HG03175 (cell line): ENCODE results near the gene ARMC7.
"Not testable (repeated sequence)": the region's sequence is repeated elsewhere in the genome, so short reads cannot be mapped to it uniquely, and the experiment has no call there.

ENCODE experiments used
- ATAC-seq: cut with Tn5 transposase; IDR thresholded peaks from one replicate; pipeline ENCODE4 v1.9.1; 2021; ENCODE audit warnings: mild to moderate bottlenecking, moderate library complexity; ENCODE audit not compliant: unreplicated experiment

Gene ARMC7

DNA sequence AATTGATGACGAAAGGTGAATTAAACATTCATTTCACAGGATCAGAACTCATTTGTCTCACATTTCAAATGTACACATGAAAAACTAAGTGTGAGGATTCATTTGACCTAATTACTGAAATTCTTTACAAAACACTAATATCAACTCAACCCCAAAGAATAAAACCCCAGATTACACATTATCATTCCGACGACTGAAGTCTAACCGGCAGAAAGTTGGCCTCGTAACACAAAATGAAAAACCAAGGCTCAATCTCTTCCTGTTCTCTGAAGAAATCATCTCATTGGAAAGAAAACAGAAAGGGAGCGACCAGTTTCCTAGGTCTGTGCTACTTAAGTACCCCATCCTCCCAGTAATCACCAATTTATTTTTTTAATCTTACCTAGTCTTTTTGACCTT lies 42.8 kb downstream of the ARMC7 start:
- ATAC-seq, result no peak

DNA sequence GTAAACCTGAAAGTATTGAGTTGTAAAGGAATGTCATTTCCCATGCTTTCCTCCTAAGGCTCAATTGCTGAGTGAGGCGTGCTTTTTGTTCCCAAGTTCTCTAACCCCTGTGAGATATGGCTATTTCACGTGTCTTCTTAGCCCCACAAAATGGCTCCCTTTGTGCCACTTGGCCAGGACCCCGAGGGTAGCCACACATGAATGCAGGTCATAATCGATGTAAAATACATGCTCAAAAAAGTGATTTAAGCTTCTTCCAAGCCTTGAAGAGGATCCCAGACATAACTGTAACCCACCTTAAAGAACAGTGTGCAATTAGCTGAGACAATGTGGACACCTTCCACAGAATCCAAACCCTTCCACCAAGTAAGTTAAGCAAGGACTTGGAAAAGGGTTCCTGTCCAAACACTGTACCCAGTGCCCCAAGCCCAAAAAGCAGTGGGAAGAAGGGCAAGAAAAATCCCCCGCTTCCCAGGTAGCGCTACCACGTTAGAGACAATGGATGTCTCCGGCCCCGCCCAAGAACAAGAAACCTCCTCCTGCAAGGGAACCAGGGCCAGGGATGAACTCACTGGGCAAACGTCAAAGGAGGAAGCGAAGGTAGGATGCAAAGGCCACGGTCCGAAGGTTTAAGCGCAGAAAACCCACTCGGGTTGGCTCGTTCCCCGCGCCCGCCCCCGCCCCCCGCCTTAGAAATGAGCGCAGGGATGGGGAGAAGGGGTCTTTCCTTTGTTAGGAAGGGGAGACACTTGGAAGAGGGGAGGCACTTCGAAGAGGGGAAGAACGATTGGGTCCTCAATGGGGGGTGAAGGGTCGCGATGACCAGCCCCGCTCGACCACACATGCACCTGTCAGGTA lies 43.4 kb downstream of the ARMC7 start:
- ATAC-seq, result no peak

DNA sequence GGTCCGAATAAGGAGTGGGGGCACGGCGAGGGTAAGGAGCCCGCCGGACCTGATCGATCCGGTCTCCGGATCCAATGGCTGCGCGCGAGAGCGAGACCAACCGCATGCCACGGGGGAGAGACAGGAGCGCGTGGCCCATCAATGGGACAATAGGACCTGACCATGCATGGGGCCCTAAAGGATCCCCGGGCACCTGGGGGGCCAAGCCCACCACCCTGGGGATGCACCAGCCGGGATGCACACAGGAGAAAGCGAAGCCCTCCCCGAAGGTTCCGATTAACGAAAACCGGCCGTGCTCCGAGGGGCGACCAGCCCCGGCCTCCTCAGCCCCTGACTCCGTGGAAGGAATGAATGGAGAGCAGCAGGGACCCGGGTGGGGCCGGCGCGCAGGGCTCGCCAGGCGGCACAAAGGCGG lies 44.0 kb downstream of the ARMC7 start:
- ATAC-seq, result no peak

DNA sequence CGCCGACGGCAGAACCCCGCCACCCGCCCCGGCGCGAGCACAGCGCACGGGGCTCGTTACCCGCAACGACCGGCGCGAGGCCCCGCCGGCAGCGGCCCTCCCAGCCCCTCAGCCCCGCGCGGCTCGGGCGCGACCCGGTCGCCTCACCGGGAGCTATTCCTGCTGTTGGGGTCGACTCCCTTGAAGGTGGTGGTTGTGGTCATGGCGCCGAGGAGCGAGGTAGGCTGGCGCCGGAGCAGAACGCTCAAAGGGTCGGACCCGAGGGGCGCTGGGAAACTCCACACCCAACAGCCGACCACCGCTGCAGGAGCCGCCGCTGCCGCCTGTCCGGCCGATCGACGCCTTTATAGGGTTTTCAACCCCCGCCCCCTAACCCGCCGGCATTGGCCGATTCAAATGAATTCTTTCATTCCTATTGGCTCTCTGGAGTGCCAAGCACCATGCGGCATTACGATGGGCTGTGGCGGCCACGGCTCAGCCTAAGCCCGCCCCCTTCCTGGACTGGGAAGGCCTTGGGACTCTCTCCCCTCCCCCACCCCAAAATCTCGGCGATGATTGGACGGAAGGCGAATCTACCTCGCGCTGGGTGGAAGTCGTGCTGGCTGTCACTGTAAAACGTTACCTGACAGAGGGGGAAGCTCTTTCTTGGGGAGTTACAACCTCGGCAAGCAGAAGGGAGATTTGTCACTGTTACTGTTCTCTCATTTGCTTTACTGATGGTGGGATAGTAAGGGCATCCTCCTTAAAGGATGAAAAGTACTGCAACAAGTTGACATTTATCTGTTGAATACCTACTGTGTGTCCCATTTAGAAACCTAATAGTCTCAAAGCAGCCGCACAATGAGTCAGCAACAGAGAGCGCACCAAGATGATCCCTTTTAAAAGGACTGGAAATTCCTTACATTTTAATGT lies 44.7 kb downstream of the ARMC7 start, which contains the start of gene JPT1:
Gene JPT1, minus strand, starts transcription at position 318 of the 912 bp plus-strand sequence. Its CDS starts 115 bp downstream, at position 203.
- peak; percentile 97 for ATAC-seq

DNA sequence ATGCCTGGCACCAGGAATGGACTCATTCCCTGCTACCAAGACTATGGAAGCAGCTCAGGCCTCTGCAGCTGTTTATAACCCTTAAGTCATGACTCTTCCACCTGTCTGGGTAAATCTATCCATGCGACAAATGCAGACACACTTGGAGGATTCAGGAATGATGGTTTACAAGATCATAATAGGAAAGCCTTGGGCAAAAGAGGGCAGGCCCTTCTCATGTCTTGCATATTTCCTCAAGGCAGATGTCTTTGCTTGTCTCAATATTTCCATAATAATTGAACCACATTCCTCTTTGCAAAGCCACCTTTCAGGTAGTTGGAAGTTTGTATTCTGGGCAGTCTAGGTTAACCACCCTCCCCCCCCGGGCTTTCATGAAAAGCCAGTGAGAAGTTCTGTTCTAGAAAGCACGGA lies 45.4 kb downstream of the ARMC7 start:
- no peak for ATAC-seq

DNA sequence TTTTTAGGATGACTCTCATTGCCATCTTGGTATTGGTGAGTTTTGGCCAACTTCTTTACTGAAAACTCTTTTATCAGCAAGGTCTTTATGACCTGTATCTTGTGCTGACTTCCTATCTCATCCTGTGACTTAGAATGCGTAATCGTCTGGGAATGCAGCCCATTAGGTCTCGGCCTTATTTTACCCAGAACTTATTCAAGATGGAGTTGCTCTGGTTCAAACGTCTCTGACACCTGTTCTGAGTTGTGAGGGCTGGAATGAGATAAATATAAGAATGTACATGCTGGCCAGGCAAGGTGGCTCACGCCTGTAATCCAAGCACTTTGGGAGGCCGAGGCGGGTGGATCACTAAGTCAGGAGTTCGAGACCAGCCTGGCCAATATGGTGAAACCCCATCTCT lies 48.7 kb downstream of the ARMC7 start:
- ATAC-seq, result not testable (repeated sequence)

DNA sequence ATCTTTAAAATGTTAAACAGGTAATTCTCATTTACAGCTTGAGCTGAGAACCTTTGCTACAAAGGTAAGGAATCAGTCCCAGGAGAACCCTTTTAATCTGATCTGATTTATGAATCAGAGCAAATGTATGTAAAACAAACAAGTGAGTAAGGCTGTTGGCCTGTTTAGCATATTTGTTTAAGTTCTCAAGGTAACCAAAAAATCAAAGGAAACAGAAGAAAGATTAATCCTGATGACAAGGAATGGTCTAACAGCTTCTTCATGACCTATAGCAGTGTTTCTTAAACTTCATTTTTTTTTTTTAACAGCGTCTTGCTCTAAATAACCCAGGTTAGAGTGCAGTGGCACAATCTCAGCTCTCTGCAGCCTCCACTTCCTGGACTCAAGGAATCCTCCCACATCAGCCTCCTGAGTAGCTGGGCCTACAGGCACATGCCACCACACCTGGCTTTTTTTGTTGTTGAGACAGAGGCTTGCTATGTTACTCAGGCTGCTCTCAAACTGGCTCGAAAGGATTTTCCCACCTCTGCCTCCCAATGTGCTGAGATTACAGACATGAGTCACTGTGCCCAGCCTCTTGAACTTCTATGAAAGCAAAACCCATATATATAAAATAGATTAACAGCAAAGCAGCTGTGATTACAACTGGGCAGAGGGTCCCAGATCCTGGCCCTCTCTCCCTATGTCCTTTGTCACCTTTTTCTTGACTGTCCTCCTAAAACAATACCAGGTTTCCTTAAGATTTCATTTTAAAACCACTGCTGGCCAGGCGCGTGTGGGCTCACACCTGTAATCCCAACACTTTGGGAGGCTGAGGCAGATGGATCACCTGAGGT lies 49.6 kb downstream of the ARMC7 start:
- no peak for ATAC-seq

DNA sequence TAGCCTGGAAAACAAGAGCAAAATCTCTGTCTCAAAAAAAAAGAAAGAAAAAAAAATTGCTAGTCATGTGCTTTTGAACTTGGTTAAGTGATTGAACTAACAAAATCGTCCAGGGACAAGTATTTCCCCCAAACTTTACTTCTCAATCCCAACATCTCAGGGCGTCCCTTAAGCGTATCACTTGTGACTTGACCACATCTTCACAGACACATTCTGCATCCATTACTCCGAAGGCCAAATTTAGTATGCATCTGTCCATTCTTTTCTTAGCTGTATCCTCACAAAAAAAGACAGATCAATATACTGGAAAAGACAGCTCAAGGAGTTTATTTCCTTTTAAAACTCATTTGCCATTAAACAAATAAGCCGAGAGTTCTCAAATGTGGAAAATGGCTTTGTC lies 50.4 kb downstream of the ARMC7 start:
- no peak for ATAC-seq

DNA sequence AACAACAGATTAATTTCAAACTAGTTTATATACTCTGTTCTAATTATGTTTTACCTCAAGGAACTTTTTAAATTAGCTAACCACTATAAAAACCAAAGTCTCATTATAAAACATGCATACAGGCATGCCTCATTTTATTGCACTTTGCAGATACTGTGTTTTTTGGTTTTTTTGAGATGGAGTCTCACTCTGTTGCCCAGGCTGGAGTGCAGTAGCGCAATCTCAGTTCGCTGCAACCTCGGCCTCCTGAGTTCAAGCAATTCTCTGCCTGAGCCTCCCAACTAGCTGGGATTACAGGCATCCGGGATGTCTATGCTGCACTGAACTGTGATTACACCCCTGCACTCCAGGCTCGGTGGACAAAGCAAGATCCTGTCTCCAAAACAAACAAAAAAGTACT lies 53.3 kb downstream of the ARMC7 start:
- no peak for ATAC-seq

DNA sequence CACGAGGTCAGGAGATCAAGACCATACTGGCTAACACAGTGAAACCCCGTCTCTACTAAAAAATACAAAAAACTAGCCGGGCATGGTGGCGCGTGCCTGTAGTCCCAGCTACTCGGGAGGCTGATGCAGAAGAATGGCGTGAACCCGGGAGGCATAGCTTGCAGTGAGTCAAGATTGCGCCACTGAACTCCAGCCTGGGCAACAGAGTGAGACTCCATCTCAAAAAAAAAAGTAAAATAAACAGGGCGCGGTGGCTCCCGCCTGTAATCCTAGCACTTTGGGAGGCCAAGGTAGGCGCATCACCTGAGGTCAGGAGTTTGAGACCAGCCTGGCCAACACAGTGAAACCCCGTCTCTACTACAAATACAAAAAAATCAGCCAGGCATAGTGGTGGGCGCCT lies 54.8 kb downstream of the ARMC7 start:
- ATAC-seq, result not testable (repeated sequence)

DNA sequence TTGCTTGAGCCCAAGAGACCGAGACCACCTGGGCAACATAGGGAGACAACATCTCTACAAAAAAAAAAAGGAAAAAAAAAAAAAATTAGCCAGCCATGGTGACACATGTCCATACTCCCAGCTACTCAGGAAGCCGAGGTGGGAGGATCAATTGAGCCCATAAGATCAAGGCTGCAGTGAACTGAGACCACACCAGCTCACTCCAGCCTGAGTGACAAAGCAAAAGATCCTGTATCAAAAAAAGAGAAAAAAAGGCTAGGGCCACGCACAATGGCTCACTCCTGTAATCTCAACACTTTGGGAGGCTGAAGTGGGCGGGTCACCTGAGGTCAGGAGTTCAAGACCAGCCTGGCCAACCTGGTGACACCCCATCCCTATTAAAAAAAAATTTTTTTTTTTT lies 59.2 kb downstream of the ARMC7 start:
- no peak for ATAC-seq

DNA sequence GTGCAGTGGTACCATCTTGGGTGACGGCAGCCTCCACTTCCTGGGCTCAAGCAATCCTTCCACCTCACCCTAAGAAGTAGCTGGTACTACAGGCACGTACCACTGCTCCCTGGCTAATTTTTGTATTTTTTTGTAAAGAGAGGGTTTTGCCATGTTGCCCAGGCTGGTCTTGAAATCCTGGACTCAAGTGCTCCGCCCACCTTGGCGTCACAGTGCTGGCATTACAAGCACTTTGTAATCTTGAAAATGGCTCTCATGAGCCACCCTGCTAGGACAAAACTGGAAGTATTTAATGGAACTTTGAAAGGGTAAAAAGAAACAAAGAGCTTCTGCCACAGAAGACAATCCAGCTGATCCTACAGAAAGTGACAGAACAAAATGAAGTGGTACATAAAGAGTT lies 63.8 kb downstream of the ARMC7 start:
- no peak for ATAC-seq

DNA sequence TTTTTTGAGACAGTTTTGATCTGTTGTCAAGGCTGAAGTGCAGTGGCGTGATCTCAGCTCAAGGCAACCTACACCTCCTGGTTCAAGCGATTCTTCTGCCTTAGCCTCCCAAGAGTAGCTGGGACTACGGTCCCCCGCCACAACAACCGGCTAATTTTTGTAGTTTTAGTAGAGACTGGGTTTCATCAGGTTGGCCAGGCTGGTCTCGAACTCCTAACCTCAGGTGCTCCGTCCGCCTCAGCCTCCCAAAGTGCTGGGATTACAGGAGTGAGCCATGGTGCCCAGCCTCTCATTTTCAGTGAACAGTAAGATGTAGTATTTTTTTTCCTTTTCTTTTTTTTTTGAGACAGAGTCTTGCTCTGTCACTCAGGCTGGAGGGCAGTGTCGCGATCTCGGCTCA lies 65.2 kb downstream of the ARMC7 start:
- no peak for ATAC-seq

DNA sequence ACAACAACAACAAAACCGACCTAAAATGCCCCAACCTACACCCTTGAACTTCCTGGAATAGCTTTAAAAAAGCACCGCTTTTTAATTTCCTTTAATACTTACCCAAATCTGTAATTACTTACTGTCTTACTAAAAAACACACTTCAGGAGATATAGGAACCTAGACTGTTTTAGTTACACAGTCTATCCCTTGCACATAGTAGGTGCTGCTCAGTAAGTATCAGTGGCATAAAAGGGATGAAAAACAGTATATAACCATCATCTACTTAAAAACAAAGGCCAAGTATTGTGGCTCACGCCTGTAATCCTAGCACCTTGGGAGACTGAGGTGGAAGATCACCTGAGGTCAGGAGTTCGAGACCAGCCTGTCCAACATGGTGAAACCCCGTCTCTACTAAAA lies 66.9 kb downstream of the ARMC7 start:
- no peak for ATAC-seq

DNA sequence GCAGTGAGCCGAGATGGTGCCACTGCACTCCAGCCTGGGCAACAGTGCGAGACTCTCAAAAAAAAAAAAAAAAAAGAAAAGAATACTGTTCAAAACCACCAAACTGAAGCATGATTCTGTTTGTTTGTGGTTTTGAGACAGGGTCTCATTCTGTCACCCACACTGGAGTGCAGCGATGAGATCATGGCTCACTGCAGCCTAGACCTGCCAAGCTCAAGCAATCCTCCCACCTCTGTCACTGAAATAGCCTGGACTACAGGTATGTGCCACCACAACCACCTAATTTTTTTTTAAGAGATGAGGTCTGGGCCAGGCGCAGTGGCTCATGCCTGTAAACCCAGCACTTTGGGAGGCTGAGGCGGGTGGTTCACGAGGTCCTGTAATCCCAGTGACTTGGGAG lies 68.7 kb downstream of the ARMC7 start:
- no peak for ATAC-seq
